IMR-90 (cell line): ENCODE data around the gene SLC16A5.

Experiments
- BHLHE40 ChIP-seq: fragments of 150-350 bp; IDR thresholded peaks from 2 replicates; pipeline ENCODE4 v1.6.1; 2016; ENCODE audit warnings: mild to moderate bottlenecking, low read depth, low read length
- CHD1 ChIP-seq: IDR thresholded peaks from 2 replicates; pipeline ENCODE4 v1.6.1; 2012; ENCODE audit warnings: low read depth, low read length, improper control_type of control experiment
- ELK1 ChIP-seq: fragments of 150-350 bp; IDR thresholded peaks from 2 replicates; pipeline ENCODE4 v1.6.1; 2016; ENCODE audit warnings: low read depth, mild to moderate bottlenecking, low read length, moderate library complexity, borderline replicate concordance
- MAFK ChIP-seq: IDR thresholded peaks from 2 replicates; pipeline ENCODE4 v1.6.1; 2012; ENCODE audit warnings: low read depth, low read length, improper control_type of control experiment
- MAZ ChIP-seq: IDR thresholded peaks from 2 replicates; pipeline ENCODE4 v1.6.1; 2012; ENCODE audit warnings: low read depth, mild to moderate bottlenecking, low read length, improper control_type of control experiment, moderate library complexity, borderline replicate concordance
- MXI1 ChIP-seq: IDR thresholded peaks from 2 replicates; pipeline ENCODE4 v1.6.1; 2012; ENCODE audit warnings: low read depth, mild to moderate bottlenecking, low read length, moderate library complexity, borderline replicate concordance
- NFE2L2 ChIP-seq: fragments of 150-350 bp; IDR thresholded peaks from 2 replicates; pipeline ENCODE4 v1.6.1; 2016; ENCODE audit warnings: low read depth, mild to moderate bottlenecking, low read length
- POLR2A ChIP-seq: IDR thresholded peaks from 2 replicates; pipeline ENCODE4 v1.6.1; 2012; ENCODE audit warnings: mild to moderate bottlenecking, low read depth, low read length
- RAD21 ChIP-seq: IDR thresholded peaks from 2 replicates; pipeline ENCODE4 v1.6.1; 2012; ENCODE audit warnings: low read length, improper control_type of control experiment
- SMC3 ChIP-seq: fragments of 150-350 bp; IDR thresholded peaks from 2 replicates; pipeline ENCODE4 v1.6.1; 2016; ENCODE audit warnings: low read depth, mild to moderate bottlenecking, antibody characterized with exemption, low read length, moderate library complexity
- TF ChIP-seq, protein P1 (sequence below): conservative IDR thresholded peaks from 2 replicates; pipeline ENCODE4 v1.5.1; 2012; ENCODE audit warnings: mild to moderate bottlenecking, low read depth, low read length, improper control_type of control experiment
- TF ChIP-seq, protein P2 (sequence below): fragments of 150-350 bp; IDR thresholded peaks from 2 replicates; pipeline ENCODE4 v1.6.1; 2017; ENCODE audit warnings: mild to moderate bottlenecking, antibody characterized with exemption, low read length, low read depth

DNA sequence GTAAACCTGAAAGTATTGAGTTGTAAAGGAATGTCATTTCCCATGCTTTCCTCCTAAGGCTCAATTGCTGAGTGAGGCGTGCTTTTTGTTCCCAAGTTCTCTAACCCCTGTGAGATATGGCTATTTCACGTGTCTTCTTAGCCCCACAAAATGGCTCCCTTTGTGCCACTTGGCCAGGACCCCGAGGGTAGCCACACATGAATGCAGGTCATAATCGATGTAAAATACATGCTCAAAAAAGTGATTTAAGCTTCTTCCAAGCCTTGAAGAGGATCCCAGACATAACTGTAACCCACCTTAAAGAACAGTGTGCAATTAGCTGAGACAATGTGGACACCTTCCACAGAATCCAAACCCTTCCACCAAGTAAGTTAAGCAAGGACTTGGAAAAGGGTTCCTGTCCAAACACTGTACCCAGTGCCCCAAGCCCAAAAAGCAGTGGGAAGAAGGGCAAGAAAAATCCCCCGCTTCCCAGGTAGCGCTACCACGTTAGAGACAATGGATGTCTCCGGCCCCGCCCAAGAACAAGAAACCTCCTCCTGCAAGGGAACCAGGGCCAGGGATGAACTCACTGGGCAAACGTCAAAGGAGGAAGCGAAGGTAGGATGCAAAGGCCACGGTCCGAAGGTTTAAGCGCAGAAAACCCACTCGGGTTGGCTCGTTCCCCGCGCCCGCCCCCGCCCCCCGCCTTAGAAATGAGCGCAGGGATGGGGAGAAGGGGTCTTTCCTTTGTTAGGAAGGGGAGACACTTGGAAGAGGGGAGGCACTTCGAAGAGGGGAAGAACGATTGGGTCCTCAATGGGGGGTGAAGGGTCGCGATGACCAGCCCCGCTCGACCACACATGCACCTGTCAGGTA, 65.4 kb downstream of the SLC16A5 start:
- TF ChIP-seq, protein P1, sequence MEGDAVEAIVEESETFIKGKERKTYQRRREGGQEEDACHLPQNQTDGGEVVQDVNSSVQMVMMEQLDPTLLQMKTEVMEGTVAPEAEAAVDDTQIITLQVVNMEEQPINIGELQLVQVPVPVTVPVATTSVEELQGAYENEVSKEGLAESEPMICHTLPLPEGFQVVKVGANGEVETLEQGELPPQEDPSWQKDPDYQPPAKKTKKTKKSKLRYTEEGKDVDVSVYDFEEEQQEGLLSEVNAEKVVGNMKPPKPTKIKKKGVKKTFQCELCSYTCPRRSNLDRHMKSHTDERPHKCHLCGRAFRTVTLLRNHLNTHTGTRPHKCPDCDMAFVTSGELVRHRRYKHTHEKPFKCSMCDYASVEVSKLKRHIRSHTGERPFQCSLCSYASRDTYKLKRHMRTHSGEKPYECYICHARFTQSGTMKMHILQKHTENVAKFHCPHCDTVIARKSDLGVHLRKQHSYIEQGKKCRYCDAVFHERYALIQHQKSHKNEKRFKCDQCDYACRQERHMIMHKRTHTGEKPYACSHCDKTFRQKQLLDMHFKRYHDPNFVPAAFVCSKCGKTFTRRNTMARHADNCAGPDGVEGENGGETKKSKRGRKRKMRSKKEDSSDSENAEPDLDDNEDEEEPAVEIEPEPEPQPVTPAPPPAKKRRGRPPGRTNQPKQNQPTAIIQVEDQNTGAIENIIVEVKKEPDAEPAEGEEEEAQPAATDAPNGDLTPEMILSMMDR, result no peak
- no peak for TF ChIP-seq SMC3
- no peak for TF ChIP-seq RAD21
- TF ChIP-seq POLR2A, result no peak
- no peak for TF ChIP-seq ELK1
- TF ChIP-seq CHD1, result no peak
- TF ChIP-seq MXI1, result peak; percentile 54; the same call in 1 of the 2 replicates
- no peak for TF ChIP-seq MAFK
- TF ChIP-seq MAZ, result no peak
- no peak for TF ChIP-seq NFE2L2
- TF ChIP-seq, protein P2, sequence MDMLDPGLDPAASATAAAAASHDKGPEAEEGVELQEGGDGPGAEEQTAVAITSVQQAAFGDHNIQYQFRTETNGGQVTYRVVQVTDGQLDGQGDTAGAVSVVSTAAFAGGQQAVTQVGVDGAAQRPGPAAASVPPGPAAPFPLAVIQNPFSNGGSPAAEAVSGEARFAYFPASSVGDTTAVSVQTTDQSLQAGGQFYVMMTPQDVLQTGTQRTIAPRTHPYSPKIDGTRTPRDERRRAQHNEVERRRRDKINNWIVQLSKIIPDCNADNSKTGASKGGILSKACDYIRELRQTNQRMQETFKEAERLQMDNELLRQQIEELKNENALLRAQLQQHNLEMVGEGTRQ, result no peak
- no peak for TF ChIP-seq BHLHE40
